ENCODE results near the gene PPP1R26. TPM values are rescaled to one million over a fixed set of nuclear protein-coding genes. Genes with fewer than 3 reads are reported as not detected.
"Not testable (repeated sequence)": the region's sequence is repeated elsewhere in the genome, so short reads cannot be mapped to it uniquely, and the experiment has no call there.

Gene PPP1R26, protein sequence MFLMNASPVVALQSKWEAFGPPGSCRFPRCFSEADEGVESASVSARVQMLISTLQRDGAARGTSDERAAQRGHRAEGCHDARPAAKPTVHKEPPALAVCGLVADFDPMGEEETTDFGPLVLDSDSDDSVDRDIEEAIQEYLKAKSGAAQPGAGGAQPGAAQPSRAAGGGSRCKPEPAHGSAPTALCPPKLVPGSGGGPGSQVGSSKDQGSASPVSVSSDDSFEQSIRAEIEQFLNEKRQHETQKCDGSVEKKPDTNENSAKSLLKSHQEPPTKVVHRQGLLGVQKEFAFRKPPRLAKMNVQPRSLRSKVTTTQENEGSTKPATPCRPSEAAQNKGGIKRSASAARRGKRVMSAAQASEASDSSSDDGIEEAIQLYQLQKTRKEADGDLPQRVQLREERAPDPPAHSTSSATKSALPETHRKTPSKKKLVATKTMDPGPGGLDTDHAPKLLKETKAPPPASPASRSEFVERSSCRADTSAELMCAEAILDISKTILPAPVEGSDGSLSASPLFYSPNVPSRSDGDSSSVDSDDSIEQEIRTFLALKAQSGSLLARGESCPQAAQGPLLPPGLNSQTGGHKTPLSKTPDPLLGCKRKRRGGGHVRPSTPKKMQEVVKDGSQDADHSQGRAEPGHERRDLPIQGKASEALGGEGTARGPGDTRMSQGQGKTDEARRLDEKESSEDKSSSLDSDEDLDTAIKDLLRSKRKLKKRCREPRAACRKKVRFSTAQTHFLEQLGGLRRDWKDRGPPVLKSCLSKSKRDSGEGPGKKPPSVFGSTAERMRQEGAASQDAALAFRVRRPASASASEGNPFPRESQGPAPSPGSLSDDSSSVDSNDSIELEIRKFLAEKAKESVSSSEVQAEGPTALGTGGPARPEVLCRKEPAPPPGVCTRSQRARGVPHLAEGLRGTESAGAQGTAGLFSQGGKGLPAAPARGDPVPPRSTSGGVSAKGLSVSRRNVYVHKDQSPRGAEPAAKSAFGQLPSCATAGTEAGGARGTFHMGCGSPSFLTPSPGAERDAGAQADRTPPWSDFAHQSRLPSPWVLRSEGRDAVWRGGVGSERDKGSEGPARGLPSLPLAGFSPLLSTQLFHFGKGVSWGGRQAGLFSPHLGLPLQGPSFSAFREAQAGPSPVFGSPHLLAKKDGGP (N-terminal part only)
- 10 to 100 TPM; 15.3 to 41.9 TPM for total RNA-seq

DNA sequence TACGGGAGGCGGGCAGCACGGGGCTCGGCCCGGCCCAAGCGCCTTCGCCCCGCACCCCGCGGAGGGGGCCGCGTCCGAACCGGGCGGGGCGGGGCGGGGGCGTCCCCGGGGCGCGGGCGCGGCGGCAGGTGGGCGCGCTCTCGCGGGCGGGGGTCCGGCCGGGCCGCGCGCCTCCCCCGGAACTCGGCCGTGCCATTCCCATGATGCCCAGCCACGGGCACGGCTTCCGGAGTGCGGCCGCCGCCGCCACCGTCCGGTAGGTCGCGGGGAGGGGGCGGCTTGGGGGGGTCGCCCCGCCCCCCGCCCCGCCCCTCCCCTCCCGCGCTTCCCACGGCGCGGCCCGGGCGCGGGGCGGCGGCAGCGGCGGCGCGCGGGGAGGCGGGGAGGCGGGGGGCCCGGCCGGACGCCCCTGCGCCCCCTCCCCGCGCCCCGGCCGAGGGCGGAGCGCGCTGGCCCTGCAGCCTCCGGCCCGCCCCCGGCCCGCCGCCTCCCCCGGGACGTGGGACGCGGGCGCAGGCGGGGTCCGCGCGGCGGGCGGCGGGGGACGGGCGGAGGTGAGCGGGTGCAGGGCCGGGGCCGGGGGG lies at the start of gene PPP1R26:
PPP1R26 (plus strand) TSS at position 314 of the 584 bp plus-strand sequence. CDS start 4,729 bp downstream, outside the sequence.
- intact Hi-C loops (cut with DNase I) = no loop called here
- TF ChIP-seq, protein P1, sequence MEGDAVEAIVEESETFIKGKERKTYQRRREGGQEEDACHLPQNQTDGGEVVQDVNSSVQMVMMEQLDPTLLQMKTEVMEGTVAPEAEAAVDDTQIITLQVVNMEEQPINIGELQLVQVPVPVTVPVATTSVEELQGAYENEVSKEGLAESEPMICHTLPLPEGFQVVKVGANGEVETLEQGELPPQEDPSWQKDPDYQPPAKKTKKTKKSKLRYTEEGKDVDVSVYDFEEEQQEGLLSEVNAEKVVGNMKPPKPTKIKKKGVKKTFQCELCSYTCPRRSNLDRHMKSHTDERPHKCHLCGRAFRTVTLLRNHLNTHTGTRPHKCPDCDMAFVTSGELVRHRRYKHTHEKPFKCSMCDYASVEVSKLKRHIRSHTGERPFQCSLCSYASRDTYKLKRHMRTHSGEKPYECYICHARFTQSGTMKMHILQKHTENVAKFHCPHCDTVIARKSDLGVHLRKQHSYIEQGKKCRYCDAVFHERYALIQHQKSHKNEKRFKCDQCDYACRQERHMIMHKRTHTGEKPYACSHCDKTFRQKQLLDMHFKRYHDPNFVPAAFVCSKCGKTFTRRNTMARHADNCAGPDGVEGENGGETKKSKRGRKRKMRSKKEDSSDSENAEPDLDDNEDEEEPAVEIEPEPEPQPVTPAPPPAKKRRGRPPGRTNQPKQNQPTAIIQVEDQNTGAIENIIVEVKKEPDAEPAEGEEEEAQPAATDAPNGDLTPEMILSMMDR (IDR thresholded peaks at IDR 0.05) = no peak
- no peak for TF ChIP-seq POLR2AphosphoS5 (IDR thresholded peaks at IDR 0.05)
- TF ChIP-seq POLR2A (IDR thresholded peaks at IDR 0.05) = no peak
- no peaks in the 10 kb centered on the region for H3K36me3 ChIP-seq
- H3K27ac ChIP-seq = peak within 1 kb of the TSS; percentile 82 to 88
- 0% methylated on average over 2 of the region's 103 CpGs for WGBS
- no peaks in the 10 kb centered on the region for H3K27me3 ChIP-seq (replicated peaks; ENCODE audit: insufficient read depth)
- H3K9me3 ChIP-seq = no peaks in the 10 kb centered on the region
- no peak for DNase-seq (ENCODE audit: low spot score)
- peak within 1 kb of the TSS; percentile 57 to 72 for H3K4me3 ChIP-seq
- peaks cover 2% of the 10 kb centered on the region for H3K4me1 ChIP-seq (replicated peaks)

DNA sequence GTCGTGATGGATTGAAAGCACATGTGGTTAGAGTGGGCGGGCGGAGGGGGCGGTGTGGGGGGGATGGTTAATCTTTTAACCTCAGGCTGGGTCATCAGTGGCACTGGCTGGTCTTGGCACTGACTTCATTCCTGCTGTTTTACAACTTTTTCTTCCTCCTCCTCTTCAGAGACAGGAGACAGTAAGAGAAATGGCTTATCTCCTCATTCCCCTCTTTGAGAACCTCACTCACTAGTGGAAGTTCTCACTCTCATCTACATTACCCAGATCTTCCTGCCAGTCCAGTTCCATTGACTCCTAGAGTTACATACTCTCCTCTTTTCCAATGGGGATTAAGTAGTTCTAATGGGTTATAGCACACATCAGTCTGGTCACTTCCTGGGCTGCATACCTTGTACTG lies 42.3 kb upstream of the PPP1R26 start:
- H3K36me3 ChIP-seq = no peaks in the 10 kb centered on the region
- intact Hi-C loops (cut with DNase I) = no loop called here
- DNase-seq (ENCODE audit: low spot score) = no peak
- no peak overlapping the region for H3K4me3 ChIP-seq
- H3K27me3 ChIP-seq (replicated peaks; ENCODE audit: insufficient read depth) = no peaks in the 10 kb centered on the region
- H3K9me3 ChIP-seq = no peaks in the 10 kb centered on the region
- no peak for TF ChIP-seq POLR2AphosphoS5 (IDR thresholded peaks at IDR 0.05)
- no peak for TF ChIP-seq POLR2A (IDR thresholded peaks at IDR 0.05)
- TF ChIP-seq, protein P1 (IDR thresholded peaks at IDR 0.05) = no peak
- H3K27ac ChIP-seq = no peak overlapping the region
- 89% methylated on average over 4 of the region's 4 CpGs for WGBS
- no peaks in the 10 kb centered on the region for H3K4me1 ChIP-seq (replicated peaks)

DNA sequence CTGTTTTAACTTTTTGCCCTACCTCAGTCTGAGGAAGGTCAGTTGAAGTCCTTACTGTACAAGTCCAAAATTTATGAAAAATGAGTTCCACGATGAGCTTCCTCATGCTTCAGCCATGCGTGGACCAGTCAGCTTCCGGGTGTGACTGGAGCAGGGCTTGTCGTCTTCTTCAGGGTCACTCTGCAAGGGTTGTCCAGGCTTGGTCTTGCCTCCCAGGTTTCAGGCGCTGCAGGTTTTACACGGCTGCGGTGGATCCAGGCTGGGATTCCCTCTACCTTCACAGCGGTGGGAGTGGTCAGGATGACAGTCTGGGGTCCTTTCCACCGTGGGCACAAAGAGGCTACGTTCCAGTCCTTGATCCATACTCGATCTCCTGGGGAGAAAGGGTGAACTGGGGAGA lies 41.9 kb upstream of the PPP1R26 start:
- intact Hi-C loops (cut with DNase I); H3K36me3 ChIP-seq; H3K4me1 ChIP-seq (replicated peaks); DNase-seq (ENCODE audit: low spot score); H3K4me3 ChIP-seq; H3K9me3 ChIP-seq; H3K27ac ChIP-seq; H3K27me3 ChIP-seq (replicated peaks; ENCODE audit: insufficient read depth): not testable (repeated sequence)
- WGBS = 95% methylated on average over 11 of the region's 11 CpGs

DNA sequence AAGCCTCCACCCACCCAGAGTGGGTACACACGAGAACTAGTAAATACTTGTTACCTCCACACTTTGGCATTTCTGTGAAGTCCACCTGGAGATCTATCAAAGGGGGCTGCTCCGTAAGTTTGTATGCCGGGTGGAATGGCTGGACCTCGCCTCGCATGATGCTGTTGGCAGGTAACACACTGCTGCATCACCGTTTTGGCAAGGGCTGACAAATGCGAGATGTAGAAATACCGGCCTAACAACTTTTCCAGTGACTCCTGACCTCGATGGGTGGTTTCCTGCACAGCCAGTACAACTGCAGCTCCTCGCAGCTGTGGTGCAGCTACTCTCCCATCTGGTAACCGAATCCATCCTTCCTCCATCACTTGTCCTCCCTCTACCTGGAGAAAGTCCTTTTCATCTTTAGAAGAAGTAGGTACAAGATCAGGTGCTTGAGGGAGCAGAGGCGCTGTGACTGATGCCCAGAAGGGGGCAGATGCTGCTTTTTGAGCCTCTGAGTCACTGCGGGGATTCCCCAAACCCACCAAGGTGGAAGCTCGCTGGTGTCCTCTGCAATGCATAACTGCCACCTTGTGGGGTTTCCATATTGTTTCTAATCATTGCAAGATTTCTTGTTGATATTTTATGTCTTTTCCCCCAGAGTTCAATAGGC lies 40.9 kb upstream of the PPP1R26 start:
- H3K36me3 ChIP-seq; H3K27me3 ChIP-seq (replicated peaks; ENCODE audit: insufficient read depth); DNase-seq (ENCODE audit: low spot score); H3K9me3 ChIP-seq; intact Hi-C loops (cut with DNase I); H3K27ac ChIP-seq; H3K4me1 ChIP-seq (replicated peaks); H3K4me3 ChIP-seq: not testable (repeated sequence)
- WGBS = 46% methylated on average over 14 of the region's 14 CpGs

DNA sequence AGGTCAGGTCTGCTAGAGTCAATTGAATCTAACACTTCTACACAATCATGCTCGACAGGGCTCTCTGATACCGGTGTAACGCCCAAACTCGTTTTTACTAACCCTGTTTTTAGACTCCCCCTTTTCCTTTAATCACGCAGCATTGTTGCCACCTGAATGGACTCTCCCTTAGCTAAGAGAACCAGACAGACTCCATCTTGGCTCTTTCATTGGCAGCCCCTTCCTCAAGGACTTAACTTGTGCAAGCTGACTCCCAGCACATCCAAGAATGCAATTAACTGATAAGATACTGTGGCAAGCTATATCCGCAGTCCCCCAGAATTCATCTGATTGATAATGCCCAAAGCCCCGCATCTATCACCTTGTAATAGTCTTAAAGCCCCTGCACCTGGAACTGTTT lies 40.1 kb upstream of the PPP1R26 start:
- H3K9me3 ChIP-seq; H3K4me1 ChIP-seq (replicated peaks); DNase-seq (ENCODE audit: low spot score); H3K4me3 ChIP-seq; H3K27me3 ChIP-seq (replicated peaks; ENCODE audit: insufficient read depth); intact Hi-C loops (cut with DNase I); H3K27ac ChIP-seq; H3K36me3 ChIP-seq: not testable (repeated sequence)
- 89% methylated on average over 7 of the region's 7 CpGs for WGBS

Data from prostate gland (tissue), 2 donors.